Erythroblast (primary cell): Measurements from ENCODE around the gene ITGB1.

ENCODE experiments used
- GATA1 ChIP-seq: IDR thresholded peaks from 2 replicates; pipeline ENCODE4 v1.6.1; 2011; ENCODE audit warnings: low read depth, mild to moderate bottlenecking, control low read depth, low read length, moderate library complexity
- POLR2A ChIP-seq: IDR thresholded peaks from 2 replicates; pipeline ENCODE4 v1.6.1; 2011; ENCODE audit warnings: mild to moderate bottlenecking, low read length

DNA sequence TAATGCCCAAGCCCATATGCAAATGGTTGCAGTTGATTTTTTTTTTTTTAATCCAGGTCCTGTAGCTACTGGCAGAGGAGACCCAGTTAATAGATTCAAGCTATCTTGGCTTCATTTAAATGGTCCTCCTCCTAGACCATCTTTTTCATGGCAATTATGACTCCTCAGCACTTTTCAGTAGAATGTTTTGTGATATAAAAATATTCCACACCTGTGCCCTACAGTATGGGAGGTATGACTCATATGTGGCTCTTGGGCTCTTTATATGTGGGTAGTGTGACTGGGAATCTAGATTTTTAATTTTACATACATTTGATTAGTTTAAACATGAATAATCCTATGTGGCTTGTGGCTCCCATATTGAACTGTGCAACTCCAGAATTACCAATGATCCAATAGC is 80.1 kb downstream of the ITGB1 start:
- TF ChIP-seq POLR2A (no peak), GATA1 (no peak)
